Body of pancreas (tissue), 4 donors: ENCODE measurements around the gene ABCC6. TPM values are rescaled to one million over a fixed set of nuclear protein-coding genes. Genes with fewer than 3 reads are reported as not detected.
"Not testable (repeated sequence)": the region's sequence is repeated elsewhere in the genome, so short reads cannot be mapped to it uniquely, and the experiment has no call there.

ENCODE experiments used
- ATAC-seq: fragments of 150-250 bp; one replicate; pipeline ENCODE4 v1.9.1; 2016
- DNase-seq, 4 donors: peaks; one replicate each; pipeline ENCODE4 v3.0.0-alpha.2; 2019
- H3K27ac ChIP-seq, 4 donors: fragments of 200-600 bp; sonication (generic); 1 replicate in 3 of 4; 2 replicates in 1 of 4; pipeline versions ENCODE4 v1.5.1 to v1.6.1; 2016 to 2019; ENCODE audit warnings: mild to moderate bottlenecking in 1 of 4, mixed read lengths in 1 of 4, moderate library complexity in 1 of 4
- H3K27me3 ChIP-seq, 2 donors: fragments of 200-600 bp; sonication (generic); one replicate each; pipeline ENCODE4 v1.6.0; 2016; ENCODE audit warnings: mild to moderate bottlenecking in 1 of 2
- H3K36me3 ChIP-seq, 2 donors: fragments of 200-600 bp; sonication (generic); replicated peaks in 1 of 2; 2 replicates each; pipeline ENCODE4 v1.5.1; 2016; ENCODE audit warnings: low read depth in 2 of 2; ENCODE audit not compliant: insufficient read depth in 1 of 2
- H3K4me1 ChIP-seq: fragments of 200-600 bp; sonication (generic); one replicate; pipeline ENCODE4 v1.6.0; 2016
- H3K4me3 ChIP-seq, 2 donors: fragments of 200-600 bp; sonication (generic); 1 replicate in 1 of 2; 2 replicates in 1 of 2; pipeline ENCODE4 v1.5.1; 2016 to 2019
- H3K9me3 ChIP-seq, 3 donors: fragments of 200-600 bp; sonication (generic); 1 replicate in 2 of 3; 2 replicates in 1 of 3; pipeline ENCODE4 v1.5.1; 2016
- POLR2A ChIP-seq, 3 donors: fragments of 450-650 bp; IDR thresholded peaks; one replicate each; pipeline ENCODE4 v1.6.1; 2016; ENCODE audit warnings: antibody characterized with exemption in 3 of 3, mild to moderate bottlenecking in 2 of 3
- WGBS, 2 donors: methylation state at CpG; one replicate each; pipeline ENCODE4 v1.1.5; 2017; 5-methylcytosine and 5-hydroxymethylcytosine counted together
- intact Hi-C: fragments of 100-400 bp; cut with DNase I; formaldehyde crosslinking; loops from one replicate; pipeline ENCODE4 v1.15.1; 2023
- total RNA-seq, 2 donors: library from RNA; depleted of rRNA; stranded (reverse); fragments of >200 nt; gene quantifications; one replicate each; pipeline ENCODE4 v1.1.0, GENCODE V29; 2016
- TF ChIP-seq, protein P1 (sequence below), 7 experiments: fragments of 450-650 bp in 4 of 7; fragments of 200-600 bp in 3 of 7; sonication (generic) in 3 of 7; IDR thresholded peaks; one replicate each; pipeline ENCODE4 v1.5.1; 2016 to 2019; ENCODE audit warnings: antibody characterized with exemption in 7 of 7

The ABCC6 gene
- total RNA-seq, 2 donors from 2014 or later: 19.4 to 45.1 TPM

DNA sequence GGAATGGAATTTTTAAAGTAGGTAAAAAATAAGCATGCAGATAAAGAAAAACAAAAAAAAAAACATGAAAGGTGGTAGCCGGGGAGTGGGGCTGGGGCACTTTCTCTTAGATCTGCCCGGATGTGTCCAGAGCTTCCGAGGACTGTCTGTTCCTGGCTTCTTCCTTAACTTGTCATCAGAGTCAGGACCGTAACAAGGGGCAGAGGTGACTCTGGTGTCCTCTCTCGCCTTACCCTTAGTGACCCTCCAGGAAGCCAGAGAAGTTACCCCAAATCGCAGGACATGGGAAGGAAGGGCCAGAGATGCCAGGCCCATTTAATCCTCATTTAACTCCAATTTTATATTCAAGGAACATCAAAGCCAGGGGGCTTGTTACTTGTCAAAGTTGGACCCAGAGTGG is 115.5 kb downstream of the ABCC6 start:
- no peak for ATAC-seq

DNA sequence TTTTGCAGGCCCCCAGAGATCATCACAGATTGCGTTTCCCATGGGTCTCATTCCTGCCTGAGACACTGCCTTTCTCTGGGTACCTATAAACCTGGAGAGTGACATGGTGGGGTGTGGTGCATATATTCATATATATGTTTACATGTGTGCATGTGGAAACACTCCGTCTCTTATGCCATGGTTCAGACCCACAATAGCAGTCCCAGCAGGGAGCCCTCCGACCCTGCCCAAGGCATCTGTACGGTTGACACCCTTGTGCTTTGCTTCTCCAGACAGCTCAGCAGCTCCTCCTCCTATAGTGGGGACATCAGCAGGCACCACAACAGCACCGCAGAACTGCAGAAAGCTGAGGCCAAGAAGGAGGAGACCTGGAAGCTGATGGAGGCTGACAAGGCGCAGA is 116.8 kb downstream of the ABCC6 start:
- ATAC-seq (no peak), DNase-seq (no peak)
- TF ChIP-seq POLR2A (IDR thresholded peaks at IDR 0.05): no peak
- TF ChIP-seq, protein P1, sequence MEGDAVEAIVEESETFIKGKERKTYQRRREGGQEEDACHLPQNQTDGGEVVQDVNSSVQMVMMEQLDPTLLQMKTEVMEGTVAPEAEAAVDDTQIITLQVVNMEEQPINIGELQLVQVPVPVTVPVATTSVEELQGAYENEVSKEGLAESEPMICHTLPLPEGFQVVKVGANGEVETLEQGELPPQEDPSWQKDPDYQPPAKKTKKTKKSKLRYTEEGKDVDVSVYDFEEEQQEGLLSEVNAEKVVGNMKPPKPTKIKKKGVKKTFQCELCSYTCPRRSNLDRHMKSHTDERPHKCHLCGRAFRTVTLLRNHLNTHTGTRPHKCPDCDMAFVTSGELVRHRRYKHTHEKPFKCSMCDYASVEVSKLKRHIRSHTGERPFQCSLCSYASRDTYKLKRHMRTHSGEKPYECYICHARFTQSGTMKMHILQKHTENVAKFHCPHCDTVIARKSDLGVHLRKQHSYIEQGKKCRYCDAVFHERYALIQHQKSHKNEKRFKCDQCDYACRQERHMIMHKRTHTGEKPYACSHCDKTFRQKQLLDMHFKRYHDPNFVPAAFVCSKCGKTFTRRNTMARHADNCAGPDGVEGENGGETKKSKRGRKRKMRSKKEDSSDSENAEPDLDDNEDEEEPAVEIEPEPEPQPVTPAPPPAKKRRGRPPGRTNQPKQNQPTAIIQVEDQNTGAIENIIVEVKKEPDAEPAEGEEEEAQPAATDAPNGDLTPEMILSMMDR (IDR thresholded peaks at IDR 0.05): no peak
- Histone ChIP-seq H3K36me3 (peaks cover 0 to 2% of the 10 kb centered on the region in 2 donors), H3K27me3 (no peaks in the 10 kb centered on the region), H3K4me1 (peaks cover 25% of the 10 kb centered on the region), H3K27ac (no peak overlapping the region), H3K9me3 (no peaks in the 10 kb centered on the region), H3K4me3 (no peak overlapping the region)
- intact Hi-C loops: no loop called here
- WGBS, 2 donors: 90 to 94% methylated on average over 6 of the region's 6 CpGs

More for the DNA sequence above, 115.5 kb downstream of the ABCC6 start:
- intact Hi-C loops: no loop called here
- TF ChIP-seq, protein P1 (IDR thresholded peaks at IDR 0.05): no peak
- TF ChIP-seq POLR2A (IDR thresholded peaks at IDR 0.05): no peak
- Histone ChIP-seq H3K4me1 (peaks cover 17% of the 10 kb centered on the region), H3K36me3 (peaks cover 0 to 9% of the 10 kb centered on the region in 2 donors), H3K27ac (no peak overlapping the region), H3K27me3 (no peaks in the 10 kb centered on the region), H3K4me3 (no peak overlapping the region), H3K9me3 (no peaks in the 10 kb centered on the region)
- WGBS, 2 donors: 82 to 84% methylated on average over 6 of the region's 6 CpGs
- DNase-seq: no peak

DNA sequence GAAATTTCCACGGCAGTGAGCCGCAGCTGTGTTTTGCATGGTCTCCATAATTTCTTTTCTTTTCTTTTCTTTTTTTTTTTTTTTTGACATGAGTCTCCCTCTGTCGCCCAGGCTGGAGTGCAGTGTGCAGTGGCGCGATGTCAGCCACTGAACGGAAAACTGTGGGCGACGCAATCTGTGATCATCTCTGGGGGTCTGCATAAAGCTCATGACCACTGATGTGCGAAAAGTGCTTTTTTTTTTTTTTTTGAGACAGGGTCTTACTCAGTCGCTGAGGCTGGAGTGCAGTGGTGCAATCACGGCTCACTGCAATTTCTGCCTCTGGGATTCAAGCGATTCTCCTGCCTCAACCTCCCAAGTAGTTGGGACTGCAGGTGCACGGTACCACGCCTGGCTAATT is 117.6 kb downstream of the ABCC6 start:
- peaks cover 25% of the 10 kb centered on the region for H3K4me1 ChIP-seq
- no peaks in the 10 kb centered on the region for H3K9me3 ChIP-seq
- H3K4me3 ChIP-seq: no peak overlapping the region
- no peak for DNase-seq
- peaks cover 0 to 2% of the 10 kb centered on the region in 2 donors for H3K36me3 ChIP-seq
- H3K27me3 ChIP-seq: no peaks in the 10 kb centered on the region
- ATAC-seq: no peak
- H3K27ac ChIP-seq: no peak overlapping the region
- WGBS, 2 donors: 84 to 85% methylated on average over 13 to 14 of the region's 14 CpGs
- intact Hi-C loops: no loop called here
- TF ChIP-seq POLR2A (IDR thresholded peaks at IDR 0.05): no peak
- TF ChIP-seq, protein P1 (IDR thresholded peaks at IDR 0.05): no peak

DNA sequence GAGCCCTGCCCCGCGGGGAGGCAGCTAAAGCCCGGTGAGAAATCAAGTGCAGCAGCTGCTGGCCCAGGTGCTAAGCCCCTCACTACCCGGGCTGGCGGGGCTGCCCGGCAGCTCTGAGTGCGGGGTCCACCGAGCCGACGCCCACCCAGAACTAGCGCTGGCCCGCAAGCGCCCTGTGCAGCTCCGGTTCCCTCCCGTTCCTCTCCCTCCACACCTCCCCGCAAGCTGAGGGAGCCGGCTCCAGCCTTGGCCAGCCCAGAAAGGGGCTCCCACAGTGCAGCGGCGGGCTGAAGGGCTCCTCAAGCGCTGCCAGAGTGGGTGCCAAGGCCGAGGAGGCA is 118.5 kb downstream of the ABCC6 start:
- H3K27ac ChIP-seq, ATAC-seq, H3K36me3 ChIP-seq, intact Hi-C loops, H3K9me3 ChIP-seq, H3K27me3 ChIP-seq, H3K4me3 ChIP-seq, DNase-seq: not testable (repeated sequence)
- H3K4me1 ChIP-seq: peaks cover 22% of the 10 kb centered on the region
- 90 to 100% methylated on average over 1 to 21 of the region's 21 CpGs for WGBS, 2 donors

DNA sequence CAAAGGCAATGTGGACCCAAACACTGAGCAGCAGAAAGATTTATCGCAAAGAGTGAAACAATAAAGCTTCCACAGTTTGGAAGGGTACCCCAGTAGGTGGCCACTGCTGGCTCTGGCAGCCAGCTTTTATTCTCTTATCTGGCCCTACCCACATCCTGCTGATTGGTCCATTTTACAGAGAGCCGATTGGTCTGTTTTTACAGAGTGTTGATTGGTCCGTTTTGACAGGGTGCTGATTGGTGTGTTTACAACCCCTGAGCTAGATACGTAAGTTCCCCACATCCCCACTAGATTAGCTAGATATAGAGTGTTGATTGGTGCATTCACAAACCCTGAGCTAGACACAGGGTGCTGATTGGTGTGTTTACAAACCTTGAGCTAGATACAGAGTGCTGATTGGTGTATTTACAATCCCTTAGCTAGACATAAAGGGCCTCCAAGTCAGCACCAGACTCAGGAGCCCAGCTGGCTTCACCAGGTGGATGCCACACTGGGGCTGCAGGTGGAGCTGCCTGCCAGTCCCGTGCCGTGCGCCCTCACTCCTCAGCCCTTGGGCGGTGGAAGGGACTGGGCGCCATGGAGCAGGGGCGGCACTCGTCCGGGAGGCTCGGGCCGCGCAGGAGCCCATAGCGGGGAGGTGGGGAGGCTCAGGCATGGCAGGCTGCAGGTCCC is 119.0 kb downstream of the ABCC6 start:
- DNase-seq, ATAC-seq, H3K36me3 ChIP-seq, H3K4me3 ChIP-seq, H3K27ac ChIP-seq, H3K9me3 ChIP-seq, H3K27me3 ChIP-seq, intact Hi-C loops: not testable (repeated sequence)
- H3K4me1 ChIP-seq: peaks cover 22% of the 10 kb centered on the region
- 74 to 89% methylated on average over 4 to 16 of the region's 16 CpGs for WGBS, 2 donors

DNA sequence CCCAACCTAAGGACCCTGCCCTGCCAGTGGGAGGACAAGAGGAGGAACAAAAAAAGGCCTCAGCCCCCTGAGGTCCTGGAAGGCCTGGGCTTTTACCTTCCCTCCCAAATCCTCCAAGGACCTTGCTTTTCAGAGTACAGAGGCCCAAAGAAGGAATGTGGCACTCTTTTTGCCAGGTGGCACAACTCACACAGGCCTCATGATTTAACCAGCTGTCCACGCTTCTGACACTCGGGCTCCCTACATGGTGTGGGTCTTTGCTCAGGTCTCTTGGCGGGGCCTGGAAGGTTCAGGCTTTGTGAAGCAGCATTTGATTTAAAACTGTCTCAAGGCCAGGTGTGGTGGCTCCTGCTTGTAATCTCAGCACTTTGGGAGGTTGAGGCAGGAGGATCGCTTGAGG is 120.6 kb downstream of the ABCC6 start:
- 43 to 57% methylated on average over 4 of the region's 4 CpGs for WGBS, 2 donors
- H3K9me3 ChIP-seq: no peaks in the 10 kb centered on the region
- intact Hi-C loops: no loop called here
- H3K36me3 ChIP-seq: peaks cover 0 to 2% of the 10 kb centered on the region in 2 donors
- H3K27me3 ChIP-seq: no peaks in the 10 kb centered on the region
- H3K4me3 ChIP-seq: no peak overlapping the region
- ATAC-seq: no peak
- peaks cover 25% of the 10 kb centered on the region for H3K4me1 ChIP-seq
- TF ChIP-seq, protein P1 (IDR thresholded peaks at IDR 0.05): no peak
- no peak for TF ChIP-seq POLR2A (IDR thresholded peaks at IDR 0.05)
- H3K27ac ChIP-seq: peak overlapping the region in 2 of 4 donors; percentile 26 to 38
- DNase-seq: peak in 1 of 4 donors; percentile 63
